GM19438 (cell line): ENCODE measurements around the gene MAML2.
"Not testable (repeated sequence)": the region's sequence is repeated elsewhere in the genome, so short reads cannot be mapped to it uniquely, and the experiment has no call there.

Source experiments
- ATAC-seq: cut with Tn5 transposase; IDR thresholded peaks from one replicate; pipeline ENCODE4 v1.9.1; 2021; ENCODE audit warnings: low read depth; ENCODE audit not compliant: unreplicated experiment

The MAML2 gene

DNA sequence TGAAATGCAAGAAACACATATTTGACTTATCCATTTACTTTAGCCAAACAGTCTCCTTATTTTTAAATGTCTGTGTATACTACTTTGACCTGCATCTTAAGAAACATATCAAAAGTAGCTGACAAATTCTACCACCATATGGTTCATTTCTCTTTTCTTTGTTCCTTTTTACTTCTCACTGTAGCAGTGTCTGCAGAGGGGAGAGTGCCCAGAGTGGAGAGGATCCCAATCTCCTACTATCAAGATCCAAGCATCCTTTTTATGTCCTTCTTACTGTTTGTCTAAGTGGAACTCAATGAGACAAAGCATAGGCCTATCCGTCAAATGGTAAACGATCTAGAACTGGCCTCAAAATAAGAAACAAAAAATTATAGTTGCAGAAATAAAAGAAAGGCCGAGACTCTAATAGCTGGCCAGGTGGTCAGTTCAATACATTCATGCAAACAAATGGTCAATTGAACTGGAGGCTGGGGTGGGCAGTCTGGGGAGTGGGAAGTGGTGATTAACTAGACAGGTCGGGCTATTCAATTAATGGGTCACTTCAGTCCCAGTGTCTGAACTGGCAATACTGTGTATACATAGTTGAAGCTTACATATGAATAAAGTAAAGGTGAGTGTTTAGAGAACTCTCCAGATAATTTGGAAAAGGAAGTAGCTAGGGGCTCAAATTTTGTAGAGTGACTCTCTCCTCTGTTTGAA is 149.1 kb downstream of the MAML2 start:
- no peak for ATAC-seq

DNA sequence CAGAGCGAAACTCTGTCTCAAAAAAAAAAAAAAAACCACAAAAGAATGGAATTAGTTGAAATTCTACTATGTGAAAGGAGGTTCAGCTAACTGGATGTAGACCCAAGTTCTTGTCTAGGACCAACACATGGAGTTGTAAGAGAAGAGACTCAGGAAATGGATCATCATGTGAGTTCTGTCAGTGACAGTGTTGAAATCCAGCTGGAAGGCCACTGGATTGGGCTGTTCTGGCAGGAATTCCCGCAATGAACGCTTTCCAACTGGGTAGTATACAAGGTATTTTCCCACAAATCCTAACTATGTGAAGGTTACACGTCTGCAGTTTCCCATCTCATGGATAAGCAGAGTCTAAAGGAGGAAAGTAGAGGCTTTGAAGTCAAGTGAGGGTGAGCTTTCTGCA is 151.2 kb downstream of the MAML2 start:
- ATAC-seq = no peak

DNA sequence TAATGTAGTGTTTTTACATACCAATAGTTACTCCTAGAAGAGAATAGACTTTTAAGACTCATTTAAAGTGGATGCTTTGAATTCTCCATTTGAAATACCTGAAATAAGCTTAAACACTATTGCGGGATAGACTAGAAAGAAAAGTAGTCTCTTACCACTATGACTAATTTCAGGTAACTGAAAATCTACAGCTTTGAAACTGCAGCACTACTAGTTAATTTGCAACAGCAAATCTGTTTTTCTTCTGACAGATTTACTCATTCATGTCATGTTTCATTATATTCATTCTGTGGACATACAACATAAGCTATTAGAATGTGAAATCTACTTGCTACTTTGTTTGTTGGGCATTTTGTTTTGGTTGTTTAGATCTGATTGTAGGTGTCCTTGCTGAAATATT is 153.6 kb downstream of the MAML2 start:
- ATAC-seq = peak; percentile 35

DNA sequence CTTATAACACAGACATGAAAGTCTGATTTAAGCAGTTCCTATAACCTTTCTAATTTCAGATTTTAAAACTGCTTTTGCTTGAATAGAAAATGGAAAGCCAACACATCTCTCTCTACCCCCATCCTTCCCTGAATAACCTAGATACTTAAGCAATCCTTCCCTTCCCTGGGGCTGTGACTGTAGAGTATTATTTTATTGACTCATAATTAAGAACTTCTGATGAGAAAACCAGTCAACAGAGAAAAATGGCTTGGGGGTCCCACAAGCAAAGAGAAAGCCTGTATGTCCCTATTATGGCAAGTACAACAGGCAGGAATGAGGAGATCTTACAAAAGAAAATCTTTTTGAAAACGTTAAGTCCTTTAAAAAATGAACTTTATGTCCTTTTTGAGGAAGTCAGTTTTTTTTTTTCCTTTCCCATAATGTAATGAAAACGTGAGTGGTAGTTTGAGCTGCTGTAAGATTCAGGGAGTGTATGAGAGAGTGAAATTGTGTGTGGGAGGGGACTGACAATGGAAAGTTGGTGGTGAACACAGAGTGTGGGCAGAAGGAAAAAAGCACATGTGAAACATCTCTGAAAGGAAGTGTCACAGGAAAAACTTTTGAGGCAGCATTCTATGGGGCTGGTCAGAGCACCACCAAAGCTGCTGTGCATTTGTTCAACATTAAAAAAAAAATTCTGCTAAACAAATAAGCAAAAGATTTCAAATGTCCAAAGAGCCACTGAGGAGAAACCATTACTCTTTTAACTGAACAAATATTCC is 154.6 kb downstream of the MAML2 start:
- ATAC-seq = peak; percentile 44

DNA sequence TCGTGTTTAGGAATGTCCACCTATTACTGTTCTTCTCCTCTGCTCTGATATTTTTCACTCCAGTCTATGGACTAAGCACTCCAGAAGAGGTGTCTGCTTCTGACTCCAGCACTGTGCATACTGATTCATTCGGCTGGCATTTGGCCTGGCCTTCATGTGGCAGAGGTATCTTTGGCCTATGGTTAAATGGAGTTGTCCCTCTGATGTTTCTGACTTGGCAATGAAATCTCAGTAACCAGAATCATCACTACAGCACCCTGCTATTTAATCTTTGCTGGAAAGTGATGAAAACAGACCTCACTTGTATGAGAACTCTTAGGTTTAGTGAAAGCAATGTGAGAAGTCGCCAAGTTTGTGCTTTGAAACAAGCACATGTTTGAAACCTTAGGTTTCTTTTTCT is 155.2 kb downstream of the MAML2 start:
- no peak for ATAC-seq

DNA sequence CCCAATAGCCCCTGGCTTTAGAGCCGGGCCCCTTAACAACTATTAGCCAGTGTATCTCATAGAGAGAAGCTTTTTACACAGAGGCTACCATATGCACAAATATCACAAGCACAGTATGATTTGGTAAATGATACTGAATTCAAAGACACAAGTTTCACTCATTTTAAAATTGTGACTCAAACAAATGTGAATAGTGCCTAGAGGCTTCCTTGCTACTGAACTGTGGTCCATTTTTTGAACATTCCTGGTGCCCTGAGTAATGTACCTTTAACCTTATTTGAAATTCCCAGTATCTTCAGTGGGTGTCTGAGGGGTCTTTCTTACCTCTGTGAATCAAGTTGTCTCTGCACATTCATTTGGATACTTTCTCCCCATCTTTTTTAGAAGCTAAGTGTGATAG is 156.2 kb downstream of the MAML2 start:
- no peak for ATAC-seq

DNA sequence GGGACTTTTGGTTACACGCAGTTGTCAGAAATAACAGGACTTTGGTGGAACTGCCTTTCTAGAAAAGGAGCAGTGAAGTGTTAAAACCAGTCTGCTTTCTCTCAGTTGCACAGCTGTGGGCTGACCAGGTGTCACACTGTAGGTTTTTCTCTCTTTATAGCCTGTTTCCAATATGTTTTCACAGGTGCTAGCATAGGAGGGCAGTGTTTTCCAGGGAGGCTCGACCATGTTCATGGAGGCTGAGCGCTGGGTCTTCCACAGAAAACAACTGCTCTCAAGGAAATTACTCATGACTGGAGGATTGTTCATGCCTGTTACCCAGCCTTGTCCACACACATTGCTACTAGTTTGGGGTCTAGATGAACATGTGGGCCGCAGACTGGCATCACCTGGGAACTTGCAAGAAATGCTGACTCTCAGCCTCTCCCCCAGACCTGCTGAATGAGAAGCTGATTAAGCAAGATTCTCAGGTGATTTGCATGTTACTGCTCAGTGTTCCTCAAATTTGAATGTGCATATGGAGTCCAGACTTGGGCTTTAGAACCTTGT is 157.7 kb downstream of the MAML2 start:
- peak; percentile 76 for ATAC-seq

DNA sequence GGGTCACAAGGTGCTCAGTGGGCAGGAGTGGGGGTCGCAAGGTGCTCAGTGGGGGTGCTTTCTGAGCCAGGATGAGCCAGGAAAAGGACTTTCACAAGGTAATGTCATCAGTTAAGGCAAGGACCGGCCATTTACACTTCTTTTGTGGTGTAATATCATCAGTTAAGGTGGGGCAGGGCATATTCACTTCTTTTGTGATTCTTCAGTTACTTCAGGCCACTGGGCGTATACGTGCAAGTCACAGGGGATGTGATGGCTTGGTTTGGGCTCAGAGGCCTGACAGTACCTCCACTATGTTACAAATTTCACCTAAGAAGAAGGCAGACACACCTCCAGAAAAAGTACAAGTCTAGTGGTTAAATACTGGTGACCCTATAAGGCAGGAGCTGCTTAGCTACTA is 162.1 kb downstream of the MAML2 start:
- not testable (repeated sequence) for ATAC-seq

DNA sequence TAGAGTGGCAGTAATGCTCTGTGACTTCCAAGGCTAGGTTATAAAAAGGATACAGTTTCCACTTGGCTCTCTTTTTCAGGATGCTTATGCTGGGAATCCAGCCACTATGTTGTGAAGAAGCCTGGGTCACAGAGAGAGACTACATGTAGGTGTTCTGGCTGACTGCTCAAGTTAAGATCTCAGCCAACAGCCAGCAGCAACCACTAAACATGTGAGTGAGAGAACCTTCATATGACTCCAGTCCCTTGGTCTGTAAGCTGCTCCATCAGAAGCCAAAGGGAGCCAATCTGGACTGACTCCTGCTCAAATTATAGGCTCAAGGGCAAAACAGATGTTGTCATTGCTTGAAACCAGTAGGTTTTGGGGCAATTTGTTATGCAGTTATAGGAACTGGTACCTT is 162.7 kb downstream of the MAML2 start:
- no peak for ATAC-seq

DNA sequence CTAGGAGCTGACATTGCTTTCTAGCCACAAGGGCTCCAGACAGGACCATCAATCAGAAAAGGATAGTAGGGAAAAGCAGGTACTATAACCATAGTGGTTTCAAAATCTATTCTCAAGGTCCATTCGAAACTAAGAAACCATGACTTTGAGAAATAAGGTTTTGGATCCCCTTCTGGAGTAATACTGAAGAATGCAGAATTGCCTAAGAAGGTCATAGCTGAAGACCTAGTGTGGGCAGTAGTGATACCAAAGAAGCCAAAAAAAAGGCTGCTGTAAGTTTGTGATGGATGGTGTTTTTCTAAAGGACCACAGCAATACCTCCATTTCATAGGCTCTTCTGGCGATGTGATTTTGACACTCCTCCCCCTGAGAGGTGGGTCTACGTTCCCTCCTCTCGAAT is 163.1 kb downstream of the MAML2 start:
- no peak for ATAC-seq

DNA sequence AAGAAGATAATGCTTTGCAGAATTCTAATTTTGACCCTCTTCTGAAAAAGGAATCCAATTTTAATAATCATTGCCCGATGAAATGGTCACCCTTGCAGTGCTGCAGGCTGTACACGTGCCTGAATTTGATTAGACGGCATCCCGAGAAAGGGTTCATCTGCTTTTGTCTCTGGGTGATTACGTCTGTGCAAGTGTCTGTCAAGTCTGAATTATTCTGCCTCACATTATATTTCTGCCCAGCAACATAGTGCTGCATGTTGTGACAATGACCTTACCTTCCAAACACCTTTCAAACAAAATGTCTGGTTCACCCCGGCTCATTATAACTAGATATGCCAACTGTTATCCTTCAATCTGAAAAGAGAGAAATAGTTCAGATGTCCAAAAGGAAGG is 164.1 kb downstream of the MAML2 start:
- no peak for ATAC-seq

DNA sequence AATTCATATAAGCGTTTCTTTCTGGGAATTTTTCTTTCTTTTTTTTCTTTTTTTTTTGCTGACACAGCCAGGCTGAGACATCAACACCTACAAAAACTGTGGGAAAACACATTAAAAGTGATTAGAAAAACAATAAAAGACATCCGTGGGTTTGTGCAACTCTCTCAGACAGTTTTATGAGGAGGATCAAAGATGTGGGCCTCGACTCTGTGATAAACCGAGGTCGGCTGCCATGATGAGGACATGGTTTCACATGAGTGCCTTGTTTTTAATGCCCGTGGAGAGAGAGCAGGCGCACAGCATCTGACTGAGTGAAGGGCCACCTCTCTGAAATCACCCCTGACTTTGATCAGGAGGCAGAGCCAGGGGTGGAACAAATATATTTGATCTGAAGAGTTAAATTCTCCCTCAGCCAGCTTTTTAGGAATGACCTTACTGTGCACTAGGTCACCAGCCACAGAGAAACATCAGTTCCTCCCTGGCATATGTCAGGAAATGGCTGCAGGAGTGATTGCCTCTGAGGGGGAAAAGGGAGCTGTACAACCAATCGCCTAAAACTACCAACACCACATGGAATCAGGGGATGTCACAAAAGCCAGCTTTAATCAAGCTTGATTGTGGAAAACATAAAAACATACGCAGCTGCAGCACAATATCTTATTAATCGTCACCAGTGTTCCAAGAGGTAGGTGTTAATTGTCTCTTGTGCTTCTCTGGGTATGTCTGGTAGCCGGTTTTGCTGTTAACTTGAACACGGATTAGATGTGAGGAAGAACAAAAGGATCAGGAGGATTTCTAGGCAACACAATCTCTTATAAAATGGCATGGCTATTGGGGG is 164.7 kb downstream of the MAML2 start:
- ATAC-seq = no peak

DNA sequence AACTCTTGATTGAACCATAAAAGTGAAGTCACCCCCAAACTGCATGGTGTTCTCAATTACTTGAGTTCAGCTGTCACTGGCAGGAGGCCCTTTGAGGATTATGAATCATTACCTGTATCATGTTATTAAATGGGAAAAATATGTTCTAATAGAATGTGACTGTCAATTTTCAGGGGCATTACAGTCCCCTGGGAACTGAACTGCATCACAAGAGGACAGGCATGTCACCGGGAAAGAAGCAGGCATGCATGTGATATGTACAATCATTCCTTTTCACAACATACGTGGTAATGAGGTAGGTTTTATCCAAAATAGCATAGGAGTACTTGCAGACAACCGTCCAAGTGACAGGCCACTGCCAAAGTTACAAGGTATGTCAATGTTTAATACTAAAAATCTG is 165.8 kb downstream of the MAML2 start:
- ATAC-seq = no peak

DNA sequence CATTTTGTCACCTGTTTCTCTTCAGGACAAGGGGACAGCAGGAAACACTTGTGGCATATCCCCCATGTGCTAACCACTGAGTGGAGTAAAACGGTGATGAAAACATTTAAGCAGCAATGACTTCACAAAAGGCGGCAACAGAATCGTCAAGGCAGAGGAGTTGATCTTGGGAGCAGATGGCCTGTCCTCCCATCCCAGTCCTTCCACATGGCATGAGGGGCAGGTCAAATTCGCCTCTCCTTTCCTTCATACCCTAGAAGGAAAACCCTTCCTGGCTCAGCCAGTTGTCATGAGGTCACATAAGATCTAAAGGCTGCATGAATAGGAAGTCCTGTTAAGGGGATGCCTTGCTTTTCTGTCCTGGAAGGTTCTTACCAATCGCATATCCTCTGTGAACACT is 169.1 kb downstream of the MAML2 start:
- no peak for ATAC-seq

DNA sequence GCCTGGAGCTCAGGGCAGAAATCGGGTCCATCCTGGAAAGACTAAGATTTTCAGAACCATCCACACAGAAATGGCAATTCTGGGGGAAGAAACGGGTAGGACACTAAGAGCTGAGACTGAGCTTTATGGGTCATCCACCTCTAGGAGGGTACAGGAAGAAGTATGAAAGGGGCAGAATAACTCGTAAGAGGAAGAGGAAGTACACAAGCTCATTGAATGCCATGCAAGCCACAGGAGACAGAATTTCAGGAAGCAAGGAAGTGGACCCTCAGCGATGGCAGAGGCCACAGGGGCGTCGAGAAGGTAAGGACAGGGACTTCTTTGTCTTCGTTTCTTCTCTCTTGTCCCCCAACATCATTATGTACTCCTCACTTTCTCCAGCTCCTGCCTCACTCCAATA is 169.6 kb downstream of the MAML2 start:
- no peak for ATAC-seq

DNA sequence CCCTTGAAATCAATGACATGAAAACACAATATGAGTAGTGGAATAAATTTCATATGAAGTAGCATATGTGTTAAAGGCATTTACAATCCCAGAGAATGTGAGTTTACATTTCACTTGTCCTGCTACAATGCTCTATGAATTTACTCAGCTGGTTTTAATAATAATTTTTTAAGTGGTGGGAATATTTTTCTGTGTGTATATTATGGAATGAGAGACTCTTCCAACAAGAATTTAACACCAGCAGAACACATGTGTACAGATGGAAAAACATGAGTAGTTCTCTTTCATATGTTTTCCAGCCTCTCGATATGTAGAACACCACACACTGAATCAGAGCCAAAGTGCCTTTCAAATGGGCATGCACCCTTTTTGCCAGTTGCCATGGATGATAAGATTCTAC is 170.4 kb downstream of the MAML2 start:
- ATAC-seq = no peak

DNA sequence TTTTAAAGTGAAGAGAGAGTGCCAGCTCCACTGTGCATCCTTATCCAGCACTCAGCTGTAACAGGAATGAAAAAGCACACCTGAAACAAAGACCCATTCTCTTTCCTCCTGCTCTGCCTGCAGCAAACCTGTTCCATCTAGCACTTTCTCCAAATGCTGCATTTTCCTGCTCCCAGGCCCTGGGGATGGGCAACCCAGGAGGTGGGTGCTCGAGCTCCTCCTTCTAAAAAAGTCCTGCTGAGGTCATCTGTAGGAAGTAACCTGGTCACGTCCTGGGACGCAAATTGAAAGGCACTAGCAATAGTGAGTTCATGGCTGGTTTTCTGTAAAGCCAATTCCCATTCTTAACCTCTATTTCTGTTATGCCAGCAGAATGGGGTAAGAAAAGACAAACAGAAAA is 173.7 kb downstream of the MAML2 start:
- ATAC-seq = no peak

DNA sequence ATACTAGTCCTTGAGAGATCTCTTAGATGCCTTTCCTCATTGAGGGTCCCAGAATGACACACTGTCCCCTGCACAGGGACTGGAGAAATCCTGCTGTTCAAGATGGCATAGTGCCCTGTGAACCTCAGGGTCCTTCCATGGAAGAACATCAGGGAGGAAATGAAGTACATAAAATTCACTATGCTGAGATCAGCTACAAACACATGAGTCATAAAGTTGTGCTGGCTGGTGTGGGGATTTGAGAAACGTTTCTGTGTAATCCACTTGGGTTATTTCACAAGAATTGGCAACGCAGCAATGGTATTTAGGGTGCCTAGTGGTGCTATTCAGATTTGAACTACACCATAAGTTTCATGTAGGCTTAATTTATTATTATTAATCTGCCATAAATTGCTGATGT is 174.4 kb downstream of the MAML2 start:
- no peak for ATAC-seq

DNA sequence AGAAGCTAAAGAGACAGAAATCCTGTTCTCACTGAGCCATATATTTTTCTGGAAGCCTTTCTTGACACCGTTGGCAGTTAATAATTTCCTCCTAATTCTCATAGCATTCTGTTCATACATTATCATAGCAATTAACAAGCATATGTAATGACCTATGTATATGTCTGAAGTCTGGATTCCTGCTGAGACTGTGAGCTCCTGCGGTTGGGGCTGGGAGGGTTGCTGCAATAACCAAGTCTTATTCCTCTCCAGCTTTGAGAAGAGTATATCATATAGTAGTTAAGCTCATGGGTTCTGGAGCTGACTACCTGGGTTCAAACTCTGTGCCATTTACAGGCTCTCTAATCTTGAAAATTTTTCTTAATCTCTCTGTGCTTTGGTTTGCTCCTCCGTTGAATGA is 175.2 kb downstream of the MAML2 start:
- ATAC-seq = no peak

DNA sequence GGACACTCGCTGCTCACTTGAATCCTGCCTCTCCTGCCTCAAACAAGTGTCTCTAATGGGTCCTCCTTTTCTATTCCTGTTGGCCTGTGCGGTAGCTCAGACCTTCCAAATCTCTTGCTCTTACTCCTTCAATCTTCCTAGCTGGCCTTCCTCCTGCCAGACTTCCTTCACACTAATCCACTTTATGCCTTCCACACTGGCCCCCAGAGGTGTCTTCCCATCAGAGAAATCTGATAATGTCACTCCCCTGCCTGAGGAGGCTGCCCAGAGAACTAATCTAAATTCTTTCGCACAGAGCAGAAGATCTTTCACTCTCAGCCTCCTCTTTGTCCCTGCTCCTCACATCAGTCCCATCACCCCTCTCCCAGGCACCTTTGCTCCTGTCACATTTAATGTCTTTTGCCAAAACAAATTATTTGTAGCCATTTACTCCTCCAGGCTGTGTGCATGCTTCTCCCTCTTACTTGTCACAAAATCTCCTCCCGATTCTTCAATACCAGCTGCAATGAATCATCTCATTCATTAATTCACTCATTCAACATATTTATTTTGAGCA is 175.7 kb downstream of the MAML2 start:
- no peak for ATAC-seq
